Dermis microvascular lymphatic vessel endothelial cell (primary cell): ENCODE results near the gene WWC2. TPM values are rescaled to one million over a fixed set of nuclear protein-coding genes. Genes with fewer than 3 reads are reported as not detected.
A peak's percentile ranks its signal among the peaks of the same experiment; 100 is the strongest.
"Not testable (repeated sequence)": the region's sequence is repeated elsewhere in the genome, so short reads cannot be mapped to it uniquely, and the experiment has no call there.

Experiments
- DNase-seq, 2 donors: peaks; one replicate each; pipeline versions ENCODE4 v3.0.0 to v3.0.0-alpha.2; 2010; ENCODE audit warnings: low read depth in 2 of 2
- total RNA-seq: library from RNA; depleted of rRNA; stranded (reverse); fragments of >200 nt; gene quantifications from 2 replicates; pipeline ENCODE4 v1.2.1, GENCODE V29; 2014

Gene WWC2
- total RNA-seq, 1 donor from 2014 or later, result 20.3 TPM

- DNase-seq, result no peak
These were observed 1.2 kb downstream of the WWC2 start for GRCh38 chr4:183100298-183100599.

DNA sequence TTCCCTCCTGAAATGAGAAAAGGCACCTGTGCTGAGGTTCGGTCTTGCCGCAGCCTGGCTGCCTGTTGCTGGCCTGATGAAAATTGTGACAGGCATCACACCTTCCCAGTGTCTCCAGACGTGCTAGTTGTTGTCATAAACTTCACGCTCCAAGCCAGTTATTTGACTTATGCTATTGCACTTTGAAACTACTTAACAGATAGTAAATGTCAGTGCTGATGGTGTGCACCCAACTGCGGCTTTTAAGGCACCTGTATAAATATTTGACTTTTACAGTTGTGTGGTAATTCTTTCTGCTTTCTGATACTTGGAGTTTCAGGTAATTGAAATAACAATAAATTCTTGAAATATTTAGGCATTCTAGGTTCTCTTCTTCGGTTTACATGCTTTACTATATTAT, 1.8 kb downstream of the WWC2 start:
- DNase-seq, result no peak

- no peak for DNase-seq
These were observed 3.0 kb downstream of the WWC2 start for GRCh38 chr4:183101956-183102480.

GRCh38 chr4:183105092-183105491, 6.0 kb downstream of the WWC2 start:
- DNase-seq, result no peak

- DNase-seq, result no peak
These were observed 7.8 kb downstream of the WWC2 start for GRCh38 chr4:183106839-183107238.

DNA sequence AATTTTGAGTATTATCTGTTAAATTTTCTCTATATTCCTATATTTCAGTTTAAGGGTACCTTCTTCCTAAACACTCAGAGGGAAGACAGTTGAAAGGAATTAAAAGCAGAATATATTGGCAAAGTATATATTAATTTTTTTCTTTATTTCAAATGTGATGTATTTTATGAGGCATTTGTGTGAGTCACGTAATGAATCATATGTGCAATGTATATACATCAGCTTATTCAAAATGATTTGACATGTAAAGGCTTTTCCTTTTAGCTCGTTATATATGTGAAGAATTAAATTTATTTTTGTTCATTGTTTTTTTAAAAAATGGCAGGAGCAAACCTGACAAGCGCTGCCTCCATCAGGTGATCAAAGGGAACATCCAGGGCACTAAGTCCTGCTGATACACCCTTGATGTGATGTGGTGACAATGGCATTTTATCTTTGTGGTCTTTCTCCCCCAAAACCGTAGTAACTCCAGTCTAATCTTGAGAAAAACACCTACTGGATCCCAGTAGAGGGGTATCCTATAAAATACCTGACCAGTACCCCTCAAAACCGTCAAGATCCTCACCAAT, 8.9 kb downstream of the WWC2 start:
- DNase-seq, result no peak

DNA sequence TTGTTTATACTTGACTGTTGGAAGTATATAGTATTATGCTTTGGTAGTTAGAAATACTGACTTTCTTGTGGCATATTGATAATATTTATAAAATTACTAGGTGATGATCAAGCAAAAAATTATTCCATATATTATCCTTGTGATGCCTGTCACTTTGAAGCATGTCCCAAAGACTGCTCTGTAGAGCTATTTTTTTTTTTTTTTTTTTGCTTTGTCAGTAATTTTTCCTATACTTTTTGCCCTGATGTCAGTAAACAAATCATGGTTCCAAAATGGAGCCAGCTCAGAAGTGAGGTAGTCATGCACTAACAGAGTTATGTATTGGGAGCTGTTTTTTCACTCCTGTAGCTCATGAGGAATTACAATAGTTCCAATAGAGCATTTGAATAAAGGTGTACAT, 11.2 kb downstream of the WWC2 start:
- DNase-seq, result no peak

GRCh38 chr4:183111452-183111885, 12.4 kb downstream of the WWC2 start:
- no peak for DNase-seq

- no peak for DNase-seq
These were observed 19.1 kb downstream of the WWC2 start for GRCh38 chr4:183118141-183118540.

DNA sequence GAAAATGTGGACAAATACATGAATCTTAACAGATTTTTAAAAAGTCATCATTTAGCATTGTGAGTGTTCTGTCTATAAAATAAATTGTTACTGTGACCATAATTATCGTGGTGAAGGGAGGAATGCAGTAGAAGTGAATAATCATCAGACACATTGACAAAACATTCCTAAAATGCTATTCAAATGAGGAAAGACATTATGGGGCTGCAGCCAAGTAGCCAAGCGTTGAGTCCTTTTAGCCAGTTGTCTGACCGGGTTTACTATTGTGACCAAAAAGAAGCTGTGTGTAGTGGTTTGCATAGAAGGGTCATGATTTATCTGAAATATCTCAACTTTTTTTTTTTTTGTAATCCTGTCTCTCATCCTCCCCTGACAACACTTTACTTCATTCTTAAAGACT, 19.5 kb downstream of the WWC2 start:
- peak; percentile 36 to 67 for DNase-seq

DNA sequence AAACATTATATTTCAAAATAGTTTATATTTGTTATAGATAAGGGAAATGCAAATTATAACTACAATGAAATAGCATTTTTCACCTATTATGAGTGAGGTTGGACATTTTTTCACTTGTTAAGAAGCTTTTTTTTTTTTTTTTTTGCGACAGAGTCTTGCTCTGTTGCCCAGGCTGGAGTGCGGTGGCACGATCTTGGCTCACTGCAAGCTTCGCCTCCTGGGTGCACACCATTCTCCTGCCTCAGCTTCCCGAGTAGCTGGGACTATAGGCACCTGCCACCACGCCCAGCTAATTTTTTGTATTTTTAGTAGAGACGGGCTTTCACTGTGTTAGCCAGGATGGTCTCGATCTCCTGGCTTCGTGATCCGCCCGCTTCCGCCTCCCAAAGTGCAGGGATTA, 22.6 kb downstream of the WWC2 start:
- DNase-seq, result not testable (repeated sequence)

- DNase-seq, result no peak
These were observed 25.2 kb downstream of the WWC2 start for GRCh38 chr4:183124228-183124627.

- no peak for DNase-seq
These were observed 25.8 kb downstream of the WWC2 start for GRCh38 chr4:183124865-183125264.

GRCh38 chr4:183129125-183129524, 30.1 kb downstream of the WWC2 start:
- no peak for DNase-seq

DNA sequence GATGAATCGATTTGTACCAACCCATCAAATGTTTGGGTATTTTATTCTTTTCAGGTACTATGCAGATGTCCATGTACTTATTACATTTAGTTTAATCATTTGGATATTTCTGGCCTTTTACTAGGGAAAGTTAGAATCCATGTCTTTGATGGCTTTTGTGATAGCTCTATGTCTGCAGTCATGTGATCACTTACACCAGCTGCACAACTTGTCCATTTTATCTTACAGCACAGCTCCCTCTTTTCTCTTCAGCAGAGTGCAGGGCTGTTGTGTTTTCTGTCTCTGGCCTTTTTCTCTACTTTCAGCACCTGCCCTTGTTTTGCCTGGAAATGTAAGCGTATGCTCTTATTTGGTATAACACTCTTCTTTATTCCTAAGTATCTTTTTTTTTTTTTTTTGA, 30.6 kb downstream of the WWC2 start:
- no peak for DNase-seq

DNA sequence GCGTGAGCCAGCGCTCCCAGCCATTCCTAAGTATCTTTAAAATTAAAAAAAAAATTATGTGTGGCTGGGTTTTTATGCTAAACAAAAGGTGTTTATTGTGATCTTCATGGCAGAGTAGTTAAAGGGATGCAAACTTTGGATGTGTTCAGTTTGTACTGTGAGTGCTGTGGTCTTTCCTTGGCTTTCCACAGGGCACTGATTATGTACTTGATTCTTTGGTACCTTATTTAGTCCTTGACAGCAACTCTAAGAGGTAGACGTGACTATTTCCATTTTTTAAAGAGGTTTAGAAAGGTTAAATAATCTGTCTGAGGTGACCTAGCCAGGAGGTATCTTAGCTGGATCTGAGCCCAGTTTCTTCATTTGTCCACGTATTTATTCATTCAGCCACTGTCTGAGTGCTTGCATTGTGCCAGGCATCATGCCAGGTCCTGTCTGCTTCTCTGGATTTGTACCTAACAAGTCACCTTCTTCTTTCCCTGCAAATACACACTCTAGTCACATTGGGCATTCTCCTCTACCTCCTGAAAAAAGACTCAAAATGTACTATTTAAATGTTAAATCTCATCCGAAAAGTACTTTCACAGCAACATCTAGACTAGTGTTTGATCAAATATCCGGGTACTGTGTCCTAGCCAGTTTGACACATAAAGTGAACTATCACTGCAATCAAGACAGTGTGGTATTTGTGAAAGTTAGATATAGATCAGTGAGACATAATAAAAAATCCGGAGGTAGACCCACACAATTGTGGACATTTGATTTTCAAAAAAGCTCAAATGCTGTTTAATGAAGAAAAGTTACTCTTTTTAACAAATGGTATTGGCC, 31.5 kb downstream of the WWC2 start:
- DNase-seq, result peak in 1 of 2 donors; percentile 70

- DNase-seq, result no peak
These were observed 33.0 kb downstream of the WWC2 start for GRCh38 chr4:183132081-183132480.

DNA sequence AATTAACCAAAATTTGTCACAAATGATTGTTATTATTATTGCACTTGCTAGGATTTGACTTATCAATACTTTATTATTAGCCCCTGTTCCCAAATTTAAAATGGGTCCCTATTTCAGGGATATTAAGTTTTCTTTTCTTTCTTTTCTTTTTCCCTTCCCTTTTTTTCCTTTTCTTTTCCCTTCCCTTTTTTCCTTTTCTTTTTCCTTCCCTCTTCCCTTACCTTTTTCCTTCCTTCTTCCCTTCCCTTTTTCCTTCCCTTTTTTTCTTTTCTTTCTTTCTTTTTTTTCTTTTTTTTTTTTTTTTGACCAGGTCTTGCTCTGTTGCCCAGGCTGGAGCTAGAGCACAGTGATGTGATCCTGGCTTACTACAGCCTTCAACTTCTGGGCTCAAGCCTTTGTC, 33.8 kb downstream of the WWC2 start:
- no peak for DNase-seq

DNA sequence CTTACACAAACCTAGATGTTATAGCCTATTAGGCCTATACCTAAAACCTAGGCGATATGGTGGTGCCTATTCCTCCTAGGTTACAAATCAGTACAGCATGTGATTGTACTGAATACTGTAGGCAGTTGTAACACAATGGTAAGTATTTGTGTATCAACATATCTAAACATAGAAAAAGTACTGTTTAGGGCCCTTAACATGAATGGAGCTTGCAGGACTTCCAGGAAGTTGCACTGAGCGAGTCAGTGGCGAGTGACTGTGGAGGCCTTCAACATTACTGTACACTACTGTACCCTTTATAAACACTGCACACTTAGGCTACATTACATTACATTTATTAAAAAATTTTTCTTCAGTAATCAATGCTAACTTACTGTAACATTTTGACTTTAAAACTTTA, 37.8 kb downstream of the WWC2 start:
- peak in 1 of 2 donors; percentile 22 for DNase-seq

DNA sequence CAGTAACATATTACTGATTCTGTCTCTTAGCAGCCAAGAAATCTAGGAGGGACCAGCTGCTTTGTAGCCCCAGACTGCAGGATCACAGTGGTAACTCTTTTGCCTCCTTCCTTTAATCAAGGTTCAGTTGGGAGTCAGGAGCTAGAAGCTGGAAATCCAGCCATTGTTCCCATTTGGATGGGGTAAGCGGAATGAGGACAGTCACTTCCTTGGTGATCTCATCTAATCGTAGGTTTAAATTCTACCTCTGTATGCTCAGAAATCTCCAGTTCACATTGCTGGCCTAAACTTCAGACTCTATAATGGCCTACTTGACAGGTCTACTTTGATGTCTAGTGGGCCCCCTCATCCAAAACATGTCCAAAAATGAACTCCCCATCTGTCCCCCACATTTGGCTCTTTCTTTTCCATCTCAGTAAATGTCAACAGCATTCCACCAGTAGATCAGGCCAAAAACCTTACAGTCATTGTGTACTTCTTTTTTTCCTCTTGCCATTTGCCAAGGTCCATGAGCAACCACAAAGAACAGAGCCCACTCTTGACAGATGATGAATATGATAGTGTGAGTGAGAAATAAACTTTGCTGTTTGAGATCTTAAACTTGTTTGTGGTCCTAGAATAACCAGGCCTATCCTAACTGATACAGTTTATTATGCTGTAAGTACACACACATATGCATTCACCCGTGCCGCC, 40.1 kb downstream of the WWC2 start:
- peak in 1 of 2 donors; percentile 11 for DNase-seq

GRCh38 chr4:183139972-183140570, 41.0 kb downstream of the WWC2 start:
- DNase-seq, result no peak

- DNase-seq, result peak in 1 of 2 donors; percentile 25
These were observed 41.9 kb downstream of the WWC2 start for GRCh38 chr4:183140911-183141320.
